NCI-H2227 (cell line): ENCODE measurements around the gene LNP1.
A peak's percentile ranks its signal among the peaks of the same experiment; 100 is the strongest.

Experiments used
- DNase-seq: peaks from one replicate; lab custom pipeline; 2025; ENCODE audit not compliant: unreplicated experiment; lab: John Stamatoyannopoulos, UW

Gene LNP1

GRCh38 chr3:100399341-100400071 is 1.8 kb upstream of the LNP1 start:
- no peak for DNase-seq

GRCh38 chr3:100400419-100400779 is 940 bp upstream of the LNP1 start:
- DNase-seq: peak; percentile 39

DNA sequence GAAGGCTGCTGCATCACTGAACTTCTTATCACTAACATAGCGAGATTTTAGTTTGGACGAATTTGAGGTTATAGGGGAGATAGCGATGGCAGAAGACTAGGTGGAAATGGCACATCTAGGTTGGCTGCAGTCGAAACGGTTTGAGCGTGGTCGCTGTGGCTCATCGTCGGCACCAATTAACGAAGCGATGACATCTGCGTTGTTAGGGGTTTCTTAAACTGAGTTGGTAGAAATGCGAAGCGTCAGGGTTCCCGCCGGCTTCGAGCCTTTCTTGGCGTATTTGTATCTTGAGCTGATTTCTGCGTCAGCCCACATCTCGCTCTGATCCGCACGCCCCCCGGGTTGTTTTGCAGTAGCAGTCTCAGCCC is 319 bp downstream of the LNP1 start:
- DNase-seq: peak; percentile 61

GRCh38 chr3:100402256-100402655 is 917 bp downstream of the LNP1 start:
- peak; percentile 41 for DNase-seq

GRCh38 chr3:100402891-100403290 is 1.6 kb downstream of the LNP1 start:
- DNase-seq: no peak

DNA sequence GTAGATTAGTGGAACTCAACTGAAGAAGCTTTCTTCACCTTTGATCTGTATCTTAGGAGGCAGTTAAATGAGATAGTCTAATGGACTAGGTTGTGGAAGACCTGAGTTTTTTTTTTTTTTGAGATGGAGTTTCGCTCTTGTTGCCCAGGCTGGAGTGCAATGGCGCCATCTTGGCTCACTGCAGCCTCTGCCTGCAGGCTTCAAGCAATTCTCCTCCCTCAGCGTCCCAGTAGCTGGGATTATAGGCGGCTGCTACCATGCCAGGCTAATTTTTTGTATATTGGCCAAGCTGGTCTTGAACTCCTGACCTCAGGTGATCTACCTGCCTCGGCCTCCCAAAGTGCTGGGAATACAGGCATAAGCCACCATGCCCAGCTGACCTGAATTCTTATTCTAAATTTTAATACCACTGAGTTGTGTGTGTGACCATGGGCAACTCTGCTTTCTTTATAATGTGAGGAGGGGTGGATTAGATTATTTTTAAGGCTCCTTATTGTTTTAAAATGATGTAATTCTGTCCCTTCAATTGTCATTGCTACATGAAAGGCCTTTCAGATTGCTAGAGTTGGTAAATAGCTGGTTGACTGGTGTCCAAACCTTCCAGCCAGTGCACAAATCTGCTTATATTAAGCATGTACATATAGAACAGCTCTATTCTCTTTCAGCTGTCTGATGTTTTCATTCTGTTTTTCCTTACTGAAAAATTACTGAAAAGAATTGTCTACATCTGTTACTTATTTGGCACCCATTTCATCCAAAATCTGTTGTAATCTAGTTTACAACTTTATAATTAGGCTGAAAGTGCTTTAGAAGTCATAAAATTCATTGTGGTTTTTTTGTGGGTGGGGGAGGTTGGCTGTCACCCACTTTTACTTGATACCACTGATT is 2.3 kb downstream of the LNP1 start:
- peak; percentile 34 for DNase-seq

- no peak for DNase-seq
Observed at GRCh38 chr3:100404250-100404548, 2.9 kb downstream of the LNP1 start.

GRCh38 chr3:100407164-100407563 is 5.8 kb downstream of the LNP1 start:
- DNase-seq: no peak

DNA sequence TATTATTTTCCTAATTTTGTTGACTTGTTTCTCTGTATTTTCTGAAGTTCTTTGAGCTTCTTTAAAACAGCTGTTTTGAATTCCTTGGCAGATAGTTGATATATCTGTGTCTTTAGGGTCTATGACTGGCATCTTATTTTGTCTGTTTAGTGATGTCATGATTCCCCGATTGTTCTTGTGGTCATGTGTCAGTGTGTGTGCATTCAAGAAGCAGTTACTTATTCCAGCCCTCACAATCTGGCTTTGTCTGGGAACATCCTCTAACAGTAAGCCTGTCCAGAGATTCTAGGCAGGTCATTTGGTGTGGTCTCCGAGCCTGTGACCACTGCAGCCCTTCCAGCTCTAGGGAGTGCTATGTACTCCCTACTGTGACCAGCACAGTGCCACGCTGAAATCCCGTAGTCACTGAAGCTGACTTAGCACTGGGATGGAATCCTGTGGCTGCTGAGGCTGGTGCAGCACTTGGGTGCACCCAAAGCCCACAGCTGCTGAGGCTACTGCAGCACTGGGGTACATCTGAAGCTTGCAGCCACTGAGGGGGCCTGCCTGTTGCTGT is 6.7 kb downstream of the LNP1 start:
- no peak for DNase-seq

- DNase-seq: no peak
Observed at GRCh38 chr3:100411091-100411982, 10.0 kb downstream of the LNP1 start.

GRCh38 chr3:100412912-100413590 is 11.7 kb downstream of the LNP1 start:
- no peak for DNase-seq

DNA sequence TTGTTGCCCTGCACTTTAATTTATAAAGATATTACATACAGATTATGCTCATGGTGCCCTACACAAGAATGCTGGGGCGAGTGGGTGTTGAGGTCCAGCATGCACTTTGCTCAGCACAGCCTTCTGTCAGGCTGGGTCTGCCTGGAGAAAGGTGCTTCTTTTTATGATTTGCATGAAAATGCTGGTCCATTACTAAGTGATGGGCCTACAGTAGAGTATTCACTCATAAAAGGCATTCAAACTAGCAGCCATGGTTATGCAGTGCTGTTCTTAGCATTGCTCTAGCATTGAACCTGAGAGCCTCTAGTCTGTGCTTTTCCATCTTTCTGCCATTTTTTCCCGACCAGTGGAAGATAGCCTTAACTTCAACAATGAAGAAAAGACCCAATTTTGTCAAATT is 12.3 kb downstream of the LNP1 start:
- no peak for DNase-seq

DNA sequence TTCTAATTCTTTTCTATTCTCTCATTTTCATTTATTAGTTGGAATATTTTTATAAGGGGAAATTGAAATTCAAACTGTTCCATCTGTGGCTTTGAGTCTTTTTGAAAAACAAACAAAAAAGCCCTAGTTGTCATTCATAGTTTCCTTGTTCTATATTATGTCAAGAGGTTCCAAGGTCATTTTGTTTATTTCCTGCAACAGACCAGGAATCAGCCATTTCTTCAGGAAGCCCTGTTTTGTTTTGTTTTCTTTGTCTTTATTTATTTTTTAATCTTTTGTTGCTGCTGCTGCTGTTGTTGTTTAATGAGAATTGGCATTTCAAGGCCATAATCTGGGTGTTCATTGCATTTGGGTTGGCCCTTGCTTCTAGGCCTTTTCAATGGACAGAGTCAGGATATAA is 14.8 kb downstream of the LNP1 start:
- no peak for DNase-seq

GRCh38 chr3:100416863-100417262 is 15.5 kb downstream of the LNP1 start:
- no peak for DNase-seq

- DNase-seq: no peak
Observed at GRCh38 chr3:100419406-100419805, 18.1 kb downstream of the LNP1 start.

DNA sequence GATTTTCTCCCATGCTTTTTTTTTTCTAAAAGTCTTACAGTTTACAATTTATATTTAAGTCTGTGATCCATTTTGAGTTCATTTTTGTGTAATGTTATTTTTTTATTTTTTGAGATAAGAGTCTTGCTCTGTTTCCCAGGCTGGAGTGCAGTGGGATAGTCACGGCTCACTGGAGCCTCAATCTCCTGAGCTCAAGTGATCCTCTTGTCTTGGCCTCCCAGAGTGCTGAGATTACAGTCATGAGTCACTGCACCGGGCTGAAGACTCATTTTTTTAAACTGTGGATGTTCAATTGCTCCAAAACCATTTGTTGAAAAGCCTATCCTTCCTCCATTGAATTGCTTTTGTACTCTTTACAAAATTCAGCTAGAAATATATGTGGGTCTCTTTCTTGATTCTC is 19.5 kb downstream of the LNP1 start:
- DNase-seq: no peak

DNA sequence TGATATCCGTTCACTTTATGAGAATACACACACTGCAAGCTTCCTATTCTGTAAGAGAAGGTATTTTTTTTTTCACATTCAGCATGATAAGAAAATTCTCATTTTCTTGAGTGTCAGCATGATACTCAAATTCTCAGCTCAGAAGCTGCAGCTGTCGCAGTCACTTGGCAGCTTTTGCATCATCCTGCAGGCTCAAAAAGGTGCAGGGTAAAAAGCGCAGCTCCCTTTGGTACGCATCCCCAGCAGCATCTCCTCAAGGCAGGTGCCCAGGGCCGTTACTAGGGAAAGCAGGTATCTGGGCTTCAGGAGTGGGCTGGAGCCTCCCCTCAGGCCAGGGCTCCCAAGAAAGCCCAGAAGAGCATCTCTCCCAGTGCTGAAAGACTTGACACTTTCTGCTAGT is 22.3 kb downstream of the LNP1 start:
- DNase-seq: no peak

GRCh38 chr3:100424261-100424660 is 22.9 kb downstream of the LNP1 start:
- DNase-seq: no peak

- DNase-seq: no peak
Observed at GRCh38 chr3:100425316-100425715, 24.0 kb downstream of the LNP1 start.

DNA sequence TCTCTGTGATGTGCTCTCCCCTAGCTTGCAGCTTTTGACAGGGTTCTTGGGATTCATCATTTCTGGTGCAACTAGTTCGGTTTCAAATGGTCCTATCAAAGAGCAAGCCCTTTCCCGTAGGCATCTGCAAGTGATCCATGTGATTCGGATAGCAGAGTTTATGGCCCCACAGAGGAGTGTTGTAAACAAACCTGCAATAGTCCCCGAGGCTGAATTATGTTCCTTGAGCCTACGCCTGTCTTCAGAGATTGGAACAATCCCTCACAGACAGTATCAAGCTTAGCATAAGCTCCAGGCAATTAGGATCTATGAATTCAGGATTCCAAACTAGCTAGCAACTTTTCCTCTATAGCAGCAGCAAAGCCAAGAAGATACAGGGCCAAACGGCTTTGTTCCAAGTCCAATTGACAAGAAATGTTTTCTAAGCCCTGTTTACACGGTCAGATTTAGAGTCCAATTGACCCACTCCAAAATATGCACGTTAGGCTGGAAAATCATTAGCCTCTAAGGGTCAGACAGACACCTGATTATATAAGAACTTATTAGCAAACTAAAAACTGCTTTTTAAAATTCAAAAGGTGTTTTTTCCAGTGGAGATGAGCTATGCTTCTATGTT is 24.8 kb downstream of the LNP1 start:
- DNase-seq: no peak
